Tibial nerve (tissue), 4 donors: ENCODE measurements around the gene ABLIM3.

Experiments used
- EP300 ChIP-seq, 2 donors: sonication (generic); formaldehyde crosslinking; IDR thresholded peaks; one replicate each; pipeline ENCODE4 v1.6.1; 2017; ENCODE audit warnings: antibody characterized with exemption in 2 of 2, mild to moderate bottlenecking in 1 of 2
- TF ChIP-seq, protein P1 (sequence below), 5 experiments: fragments of 200-600 bp in 3 of 5; fragments of 450-650 bp in 2 of 5; sonication (generic) in 3 of 5; IDR thresholded peaks; one replicate each; pipeline ENCODE4 v1.5.1; 2016 to 2019; ENCODE audit warnings: antibody characterized with exemption in 5 of 5, mild to moderate bottlenecking in 3 of 5, moderate library complexity in 2 of 5

DNA sequence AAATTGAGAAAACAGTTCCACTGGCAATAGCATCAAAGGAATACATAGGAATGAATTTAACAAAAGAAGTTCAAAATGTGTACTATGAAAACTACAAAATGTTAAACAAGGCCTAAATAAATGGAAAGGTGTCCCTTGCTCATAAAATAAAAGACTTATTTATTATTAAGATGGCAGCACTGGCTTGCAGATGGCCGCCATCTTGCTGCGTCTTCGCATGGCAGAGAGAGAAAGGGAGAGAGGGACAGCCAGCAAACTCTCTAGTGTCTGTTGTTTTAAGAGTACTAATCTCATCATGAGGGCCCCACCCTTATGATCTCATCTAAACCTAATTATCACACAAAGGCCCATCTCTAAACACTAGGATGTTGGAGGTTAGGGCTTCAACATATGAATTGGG, 47.1 kb downstream of the ABLIM3 start:
- TF ChIP-seq EP300 (IDR thresholded peaks at IDR 0.05) = no peak
- TF ChIP-seq, protein P1, sequence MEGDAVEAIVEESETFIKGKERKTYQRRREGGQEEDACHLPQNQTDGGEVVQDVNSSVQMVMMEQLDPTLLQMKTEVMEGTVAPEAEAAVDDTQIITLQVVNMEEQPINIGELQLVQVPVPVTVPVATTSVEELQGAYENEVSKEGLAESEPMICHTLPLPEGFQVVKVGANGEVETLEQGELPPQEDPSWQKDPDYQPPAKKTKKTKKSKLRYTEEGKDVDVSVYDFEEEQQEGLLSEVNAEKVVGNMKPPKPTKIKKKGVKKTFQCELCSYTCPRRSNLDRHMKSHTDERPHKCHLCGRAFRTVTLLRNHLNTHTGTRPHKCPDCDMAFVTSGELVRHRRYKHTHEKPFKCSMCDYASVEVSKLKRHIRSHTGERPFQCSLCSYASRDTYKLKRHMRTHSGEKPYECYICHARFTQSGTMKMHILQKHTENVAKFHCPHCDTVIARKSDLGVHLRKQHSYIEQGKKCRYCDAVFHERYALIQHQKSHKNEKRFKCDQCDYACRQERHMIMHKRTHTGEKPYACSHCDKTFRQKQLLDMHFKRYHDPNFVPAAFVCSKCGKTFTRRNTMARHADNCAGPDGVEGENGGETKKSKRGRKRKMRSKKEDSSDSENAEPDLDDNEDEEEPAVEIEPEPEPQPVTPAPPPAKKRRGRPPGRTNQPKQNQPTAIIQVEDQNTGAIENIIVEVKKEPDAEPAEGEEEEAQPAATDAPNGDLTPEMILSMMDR (IDR thresholded peaks at IDR 0.05) = no peak
